ENCODE results near the gene ATRAID.

- TF ChIP-seq EZH2 (IDR thresholded peaks at IDR 0.05; ENCODE audit: low read depth, unreplicated experiment) (no peak), CTCF (conservative IDR thresholded peaks at IDR 0.05; ENCODE audit: low read depth in 2 of 2) (no peak), REST (IDR thresholded peaks at IDR 0.05; ENCODE audit: unreplicated experiment) (no peak), STAT1 (IDR thresholded peaks at IDR 0.05; ENCODE audit: unreplicated experiment) (no peak), CREB1 (CRISPR knock-in tag; IDR thresholded peaks at IDR 0.05; ENCODE audit: low read depth) (no peak)
Measured at GRCh38 chr2:27265536-27265870, 53.7 kb downstream of the ATRAID start.

Data from GM23338 (cell line).